NB4 (cell line): ENCODE data around the gene CLSTN2.

Experiments used
- CTCF ChIP-seq: IDR thresholded peaks from one replicate; pipeline ENCODE4 v1.5.1; 2012; ENCODE audit warnings: low read depth, low read length
- MAX ChIP-seq: IDR thresholded peaks from 2 replicates; pipeline ENCODE4 v1.6.1; 2011; ENCODE audit warnings: low read depth, low read length
- MYC ChIP-seq: IDR thresholded peaks from 2 replicates; pipeline ENCODE4 v1.6.1; 2011; ENCODE audit warnings: low read depth, low read length
- POLR2A ChIP-seq: IDR thresholded peaks from 2 replicates; pipeline ENCODE4 v1.6.1; 2011; ENCODE audit warnings: mild to moderate bottlenecking; ENCODE audit not compliant: insufficient read length; ENCODE audit errors: extremely low read depth

- TF ChIP-seq CTCF (no peak), POLR2A (no peak), MAX (no peak), MYC (no peak)
Measured at GRCh38 chr3:140557476-140557875, 622.5 kb downstream of the CLSTN2 start.
